Trophoblast cell (in vitro differentiated cells and primary cell): ENCODE data around the gene KRTAP4-5.

Source experiments
- DNase-seq, 2 donors: peaks; one replicate each; pipeline ENCODE4 v3.0.0-alpha.2; 2016
- H2AFZ ChIP-seq: 2 replicates; pipeline ENCODE4 v1.6.1; 2013; ENCODE audit warnings: low read length, moderate library complexity, mild to moderate bottlenecking; ENCODE audit not compliant: insufficient read depth, poor library complexity
- H2AK5ac ChIP-seq: 2 replicates; pipeline ENCODE4 v1.6.1; 2013; ENCODE audit warnings: mild to moderate bottlenecking, low read length
- H2BK120ac ChIP-seq: 2 replicates; pipeline ENCODE4 v1.6.1; 2013; ENCODE audit warnings: low read length, mild to moderate bottlenecking, moderate library complexity; ENCODE audit not compliant: insufficient read depth, poor library complexity
- H2BK12ac ChIP-seq: 2 replicates; pipeline ENCODE4 v1.6.1; 2013; ENCODE audit warnings: mild to moderate bottlenecking, low read length, moderate library complexity
- H2BK5ac ChIP-seq: 2 replicates; pipeline ENCODE4 v1.6.1; 2013; ENCODE audit warnings: low read length, low read depth, moderate library complexity, mild to moderate bottlenecking; ENCODE audit not compliant: poor library complexity
- H3K14ac ChIP-seq: 2 replicates; pipeline ENCODE4 v1.6.1; 2013; ENCODE audit warnings: mild to moderate bottlenecking, low read length
- H3K18ac ChIP-seq: 2 replicates; pipeline ENCODE4 v1.6.1; 2013; ENCODE audit warnings: mild to moderate bottlenecking, low read length
- H3K23ac ChIP-seq: 2 replicates; pipeline ENCODE4 v1.6.1; 2013; ENCODE audit warnings: low read length
- H3K27ac ChIP-seq: 2 replicates; pipeline ENCODE4 v1.5.1; 2013; ENCODE audit warnings: low read depth, mild to moderate bottlenecking, inconsistent platforms, low read length, moderate library complexity
- H3K27me3 ChIP-seq: 2 replicates; pipeline ENCODE4 v1.6.1; 2013; ENCODE audit warnings: inconsistent platforms, mild to moderate bottlenecking, low read length, moderate library complexity; ENCODE audit not compliant: insufficient read depth
- H3K36me3 ChIP-seq, 2 experiments: 1 replicate in 1 of 2; 2 replicates in 1 of 2; pipeline ENCODE4 v1.6.1; 2013; ENCODE audit warnings: low read length in 2 of 2, mild to moderate bottlenecking in 2 of 2, moderate library complexity in 1 of 2; ENCODE audit not compliant: insufficient read depth in 2 of 2, control insufficient read depth in 1 of 2
- H3K4ac ChIP-seq: 2 replicates; pipeline ENCODE4 v1.6.1; 2013; ENCODE audit warnings: low read depth, mild to moderate bottlenecking, low read length, moderate library complexity
- H3K4me1 ChIP-seq, 2 experiments: 1 replicate in 1 of 2; 2 replicates in 1 of 2; pipeline ENCODE4 v1.6.1; 2013; ENCODE audit warnings: low read length in 2 of 2, mild to moderate bottlenecking in 2 of 2, moderate library complexity in 1 of 2; ENCODE audit not compliant: insufficient read depth in 2 of 2, control insufficient read depth in 1 of 2
- H3K4me2 ChIP-seq: 2 replicates; pipeline ENCODE4 v1.6.1; 2013; ENCODE audit warnings: inconsistent platforms, mild to moderate bottlenecking, low read length, moderate library complexity
- H3K4me3 ChIP-seq: 2 replicates; pipeline ENCODE4 v1.5.1; 2013; ENCODE audit warnings: mild to moderate bottlenecking, low read depth, low read length, inconsistent platforms
- H3K79me1 ChIP-seq: one replicate; pipeline ENCODE4 v1.6.1; 2013; ENCODE audit warnings: low read length
- H3K79me2 ChIP-seq: 2 replicates; pipeline ENCODE4 v1.6.1; 2013; ENCODE audit warnings: low read length, mild to moderate bottlenecking; ENCODE audit not compliant: control insufficient read depth, insufficient read depth, poor library complexity
- H3K9ac ChIP-seq: 2 replicates; pipeline ENCODE4 v1.6.1; 2013; ENCODE audit warnings: mild to moderate bottlenecking, low read length
- H3K9me3 ChIP-seq: 2 replicates; pipeline ENCODE4 v1.6.1; 2013; ENCODE audit warnings: low read depth, mild to moderate bottlenecking, control low read depth, inconsistent platforms, low read length; ENCODE audit not compliant: insufficient read depth
- H4K12ac ChIP-seq: 2 replicates; pipeline ENCODE4 v1.6.1; 2013; ENCODE audit warnings: low read depth, mild to moderate bottlenecking, low read length, moderate library complexity
- H4K8ac ChIP-seq: 2 replicates; pipeline ENCODE4 v1.6.1; 2013; ENCODE audit warnings: low read depth, mild to moderate bottlenecking, low read length, moderate library complexity
- H4K91ac ChIP-seq: one replicate; pipeline ENCODE4 v1.6.1; 2013; ENCODE audit warnings: low read depth, mild to moderate bottlenecking, low read length, moderate library complexity
- WGBS: extraction: QIAGEN DNeasy Blood & Tissue Kit; methylation state at CpG from one replicate; pipeline ENCODE4 v1.1.7; 2013; ENCODE audit warnings: missing lambda C conversion rate; ENCODE audit not compliant: insufficient read length, insufficient coverage; ENCODE audit errors: extremely low coverage; 5-methylcytosine and 5-hydroxymethylcytosine counted together

Gene KRTAP4-5

DNA sequence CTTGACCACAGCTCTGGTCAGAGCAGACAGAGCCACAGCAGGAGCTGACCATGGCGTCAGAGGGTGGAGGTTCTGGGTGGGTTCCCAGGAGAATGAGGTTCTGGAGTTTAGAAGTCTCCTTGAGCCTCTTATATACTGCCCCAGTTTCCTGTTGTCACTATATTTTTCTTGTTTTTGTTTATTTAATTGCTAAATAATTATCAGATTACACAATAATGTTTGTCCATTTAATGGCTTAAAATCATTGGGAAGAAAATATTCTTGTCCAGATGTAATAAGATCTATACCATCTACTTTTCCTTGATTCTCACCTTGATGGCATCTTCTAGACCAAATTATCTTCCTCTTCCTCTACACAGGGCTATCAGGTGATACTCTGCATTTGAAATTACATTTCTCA lies 18.5 kb upstream of the KRTAP4-5 start, which contains the start of gene KRTAP4-3:
Gene KRTAP4-3, minus strand, starts transcription at position 101 of the 400 bp plus-strand sequence. Its CDS starts 49 bp downstream, at position 52.
- H3K4me1 ChIP-seq, result no peaks in the 10 kb centered on the region
- no CpG with 5 or more reads among the region's 1 CpG for WGBS
- H3K36me3 ChIP-seq, result no peaks in the 10 kb centered on the region
- no peak within 1 kb of the TSS for H3K18ac ChIP-seq
- H2BK12ac ChIP-seq, result no peak within 1 kb of the TSS
- no peak within 1 kb of the TSS for H3K23ac ChIP-seq
- H3K9me3 ChIP-seq, result no peaks in the 10 kb centered on the region
- no peak within 1 kb of the TSS for H3K27ac ChIP-seq
- H4K12ac ChIP-seq, result no peak within 1 kb of the TSS
- no peak within 1 kb of the TSS for H2BK120ac ChIP-seq
- no peaks in the 10 kb centered on the region for H3K27me3 ChIP-seq
- H4K8ac ChIP-seq, result no peak within 1 kb of the TSS
- H3K4me2 ChIP-seq, result no peak within 1 kb of the TSS
- H4K91ac ChIP-seq, result no peak within 1 kb of the TSS
- H3K79me2 ChIP-seq, result no peaks in the 10 kb centered on the region
- no peak within 1 kb of the TSS for H3K9ac ChIP-seq
- no peaks in the 10 kb centered on the region for H3K79me1 ChIP-seq
- no peak within 1 kb of the TSS for H3K4ac ChIP-seq
- no peak for DNase-seq
- no peak within 1 kb of the TSS for H3K14ac ChIP-seq
- no peak within 1 kb of the TSS for H3K4me3 ChIP-seq
- no peak within 1 kb of the TSS for H2AK5ac ChIP-seq
- H2BK5ac ChIP-seq, result no peak within 1 kb of the TSS
- no peak within 1 kb of the TSS for H2AFZ ChIP-seq

DNA sequence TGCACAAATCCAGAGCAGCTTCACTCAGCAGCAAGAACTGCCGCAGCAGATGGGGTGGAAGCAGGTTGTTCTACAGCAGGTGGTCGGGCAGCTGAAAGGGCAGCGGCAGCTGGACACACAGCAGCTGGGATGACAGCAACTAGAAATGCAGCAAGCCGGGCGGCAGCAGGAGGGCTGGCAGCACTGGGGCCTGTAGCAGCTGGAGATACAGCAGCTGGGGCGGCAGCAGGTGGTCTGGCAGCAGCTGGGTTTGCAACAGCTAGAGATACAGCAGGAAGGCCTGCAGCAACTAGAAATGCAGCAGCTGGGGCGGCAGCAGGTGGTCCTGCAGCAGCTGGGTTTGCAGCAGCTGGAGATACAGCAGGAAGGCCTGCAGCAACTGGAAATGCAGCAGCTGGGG lies 17.9 kb upstream of the KRTAP4-5 start:
- Histone ChIP-seq H3K27me3 (no peaks in the 10 kb centered on the region), H2AFZ (no peak overlapping the region), H4K12ac (no peak overlapping the region), H3K9ac (no peak overlapping the region), H3K18ac (no peak overlapping the region), H3K9me3 (no peaks in the 10 kb centered on the region), H3K36me3 (no peaks in the 10 kb centered on the region), H3K4me2 (no peak overlapping the region), H2BK12ac (no peak overlapping the region), H4K8ac (no peak overlapping the region), H3K4me1 (no peaks in the 10 kb centered on the region), H3K4me3 (no peak overlapping the region), H3K4ac (no peak overlapping the region), H2BK120ac (no peak overlapping the region), H3K79me1 (no peaks in the 10 kb centered on the region), H2AK5ac (no peak overlapping the region), H2BK5ac (no peak overlapping the region), H3K79me2 (no peaks in the 10 kb centered on the region), H4K91ac (no peak overlapping the region), H3K27ac (no peak overlapping the region), H3K14ac (no peak overlapping the region), H3K23ac (no peak overlapping the region)
- DNase-seq, result no peak
- WGBS, result no CpG with 5 or more reads among the region's 7 CpGs

DNA sequence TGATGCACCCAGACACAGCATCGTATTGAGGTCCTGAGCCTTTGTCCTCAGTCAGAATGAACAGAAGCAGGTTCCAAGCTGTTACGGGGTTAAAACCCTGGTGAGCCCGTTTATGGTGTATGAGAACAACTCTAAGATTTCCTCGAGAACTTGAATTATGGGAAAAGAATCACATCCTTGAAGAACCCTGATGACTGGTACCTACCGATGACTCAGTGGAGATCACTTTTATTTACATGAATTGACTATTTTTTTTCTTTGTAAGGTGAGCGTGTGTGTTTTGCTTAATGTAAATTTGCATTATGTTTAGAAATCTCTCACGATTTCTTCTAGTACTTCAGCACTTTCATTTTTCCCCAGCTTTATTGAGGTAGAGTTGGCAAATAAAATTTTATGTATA lies 14.2 kb upstream of the KRTAP4-5 start:
- Histone ChIP-seq H3K9me3 (no peaks in the 10 kb centered on the region), H3K27me3 (no peaks in the 10 kb centered on the region), H2AFZ (no peak overlapping the region), H4K12ac (no peak overlapping the region), H3K23ac (no peak overlapping the region), H3K79me2 (no peaks in the 10 kb centered on the region), H3K4ac (no peak overlapping the region), H3K27ac (no peak overlapping the region), H3K4me1 (no peaks in the 10 kb centered on the region), H2BK12ac (no peak overlapping the region), H3K9ac (no peak overlapping the region), H3K79me1 (no peaks in the 10 kb centered on the region), H3K36me3 (no peaks in the 10 kb centered on the region), H3K4me3 (no peak overlapping the region), H4K91ac (no peak overlapping the region), H3K4me2 (no peak overlapping the region), H2BK5ac (no peak overlapping the region), H4K8ac (no peak overlapping the region), H2BK120ac (no peak overlapping the region), H2AK5ac (no peak overlapping the region), H3K18ac (no peak overlapping the region), H3K14ac (no peak overlapping the region)
- WGBS, result no CpG with 5 or more reads among the region's 7 CpGs
- DNase-seq, result no peak

DNA sequence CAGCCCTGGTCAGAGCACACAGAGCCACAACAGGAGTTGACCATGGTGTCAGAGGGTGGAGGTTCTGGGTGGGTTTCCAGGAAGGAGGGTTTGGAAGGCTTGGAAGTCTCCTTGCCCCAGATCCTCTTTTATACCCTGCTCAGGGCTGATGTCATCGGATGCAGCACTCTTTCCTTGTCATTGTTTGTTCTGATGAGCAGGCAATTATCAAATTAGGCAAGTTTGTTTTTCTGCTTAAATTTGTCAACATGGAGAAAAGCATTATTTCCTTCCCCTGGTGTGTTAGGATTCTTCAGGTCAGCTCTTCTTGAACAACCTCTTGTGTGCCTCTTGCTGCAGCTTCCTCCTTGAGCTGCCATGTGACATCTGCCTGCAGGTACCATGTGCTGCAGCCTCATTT lies 11.0 kb upstream of the KRTAP4-5 start, which contains the start of gene KRTAP4-4:
Gene KRTAP4-4, minus strand, starts transcription at position 101 of the 400 bp plus-strand sequence. Its CDS starts 57 bp downstream, at position 44.
- no peak within 1 kb of the TSS for H3K18ac ChIP-seq
- no peak within 1 kb of the TSS for H4K8ac ChIP-seq
- H3K79me1 ChIP-seq, result no peaks in the 10 kb centered on the region
- H3K4me1 ChIP-seq, result no peaks in the 10 kb centered on the region
- no peak within 1 kb of the TSS for H3K4me3 ChIP-seq
- no CpG with 5 or more reads among the region's 1 CpG for WGBS
- H3K4ac ChIP-seq, result no peak within 1 kb of the TSS
- H4K12ac ChIP-seq, result no peak within 1 kb of the TSS
- H2BK12ac ChIP-seq, result no peak within 1 kb of the TSS
- H3K36me3 ChIP-seq, result no peaks in the 10 kb centered on the region
- no peak within 1 kb of the TSS for H3K9ac ChIP-seq
- H3K4me2 ChIP-seq, result no peak within 1 kb of the TSS
- H4K91ac ChIP-seq, result no peak within 1 kb of the TSS
- no peaks in the 10 kb centered on the region for H3K79me2 ChIP-seq
- no peak for DNase-seq
- no peak within 1 kb of the TSS for H2BK120ac ChIP-seq
- no peak within 1 kb of the TSS for H3K27ac ChIP-seq
- no peak within 1 kb of the TSS for H2BK5ac ChIP-seq
- no peaks in the 10 kb centered on the region for H3K9me3 ChIP-seq
- no peak within 1 kb of the TSS for H3K23ac ChIP-seq
- no peak within 1 kb of the TSS for H2AK5ac ChIP-seq
- H3K14ac ChIP-seq, result no peak within 1 kb of the TSS
- H3K27me3 ChIP-seq, result no peaks in the 10 kb centered on the region
- H2AFZ ChIP-seq, result no peak within 1 kb of the TSS
